GM19351 (cell line): ENCODE measurements around the gene APPL1.
"Not testable (repeated sequence)": the region's sequence is repeated elsewhere in the genome, so short reads cannot be mapped to it uniquely, and the experiment has no call there.

ENCODE experiments used
- ATAC-seq: cut with Tn5 transposase; IDR thresholded peaks from one replicate; pipeline ENCODE4 v1.9.1; 2021; ENCODE audit warnings: mild to moderate bottlenecking, moderate library complexity; ENCODE audit not compliant: unreplicated experiment

APPL1 gene

GRCh38 chr3:57261929-57262328, 34.4 kb downstream of the APPL1 start:
- no peak for ATAC-seq

- no peak for ATAC-seq
These were observed 40.9 kb downstream of the APPL1 start for GRCh38 chr3:57268416-57268815.

DNA sequence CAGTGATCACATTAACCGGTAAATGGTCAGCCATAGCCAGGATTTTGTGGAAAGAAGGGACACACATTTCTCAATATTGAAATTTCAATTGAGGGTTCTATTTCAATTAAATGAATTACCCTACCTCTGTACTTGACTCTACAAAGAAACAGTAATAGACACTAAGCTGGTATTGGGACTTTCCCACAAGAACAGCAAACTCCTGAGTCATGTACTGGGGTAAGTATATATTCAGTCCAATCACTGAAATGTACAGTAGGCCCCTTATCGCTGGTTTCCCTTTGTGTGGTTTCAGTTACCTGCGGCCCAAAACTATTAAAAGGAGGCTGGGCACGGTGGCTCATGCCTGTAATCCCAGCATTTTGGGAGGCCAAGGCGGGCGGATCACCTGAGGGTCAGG, 47.3 kb downstream of the APPL1 start:
- no peak for ATAC-seq

- no peak for ATAC-seq
These were observed 47.9 kb downstream of the APPL1 start for GRCh38 chr3:57275393-57275792.

GRCh38 chr3:57278237-57278636, 50.7 kb downstream of the APPL1 start:
- ATAC-seq: no peak

DNA sequence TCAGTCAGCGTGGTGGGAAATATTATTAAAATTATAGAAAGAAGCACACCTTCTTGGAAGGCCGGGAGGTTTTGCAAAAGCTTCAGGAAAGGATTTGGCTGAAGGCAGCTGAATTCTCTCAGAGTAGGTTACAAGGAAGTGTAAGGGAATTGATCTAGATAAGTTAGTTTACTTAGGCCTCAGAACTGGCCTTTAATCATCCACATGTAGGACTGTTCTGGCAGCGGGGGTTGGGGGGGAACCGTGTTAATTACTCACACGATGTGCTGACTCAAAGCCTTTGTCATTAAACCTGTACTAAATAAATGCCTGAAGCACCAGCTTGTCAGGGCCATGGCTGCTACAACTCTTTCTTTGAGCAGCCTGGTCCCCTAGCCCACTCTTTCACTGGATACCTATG, 52.2 kb downstream of the APPL1 start:
- no peak for ATAC-seq

DNA sequence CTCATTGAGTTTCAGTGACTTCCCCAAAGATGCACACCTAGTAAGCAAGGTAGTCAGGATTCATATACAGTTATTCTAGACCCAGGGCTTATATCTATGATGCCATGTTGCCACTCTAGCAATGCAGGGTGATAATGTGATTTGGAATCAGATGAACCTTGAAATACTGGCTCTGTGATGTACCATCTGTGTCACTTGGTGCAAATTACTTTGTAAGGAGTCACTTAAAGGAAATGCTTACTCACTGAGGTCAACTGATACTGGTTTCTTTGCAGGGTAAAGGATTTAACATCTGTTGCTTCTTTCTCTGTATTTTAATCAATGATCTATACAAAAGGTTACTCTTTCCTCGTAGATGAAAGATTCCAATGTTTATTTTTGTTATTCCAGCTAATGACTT, 54.2 kb downstream of the APPL1 start:
- ATAC-seq: no peak

DNA sequence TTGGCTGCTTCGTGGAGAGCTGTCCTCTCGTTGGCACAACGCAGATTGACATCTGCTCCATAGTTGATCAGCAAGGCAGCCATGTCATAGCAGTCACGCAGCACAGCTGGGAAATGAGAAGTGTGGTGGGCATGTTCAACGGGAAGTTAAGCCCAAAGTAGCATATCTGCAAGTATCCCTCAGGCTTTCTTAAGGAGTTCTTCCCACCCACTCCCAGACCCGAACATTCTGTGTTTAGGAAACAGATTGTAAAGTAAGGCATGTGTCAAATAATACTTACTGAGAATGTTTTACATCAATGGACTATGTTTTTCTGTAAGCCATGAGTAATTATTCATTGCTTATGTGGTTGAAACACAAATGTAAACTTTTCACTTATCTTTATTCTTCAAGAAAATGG, 55.8 kb downstream of the APPL1 start:
- ATAC-seq: no peak

DNA sequence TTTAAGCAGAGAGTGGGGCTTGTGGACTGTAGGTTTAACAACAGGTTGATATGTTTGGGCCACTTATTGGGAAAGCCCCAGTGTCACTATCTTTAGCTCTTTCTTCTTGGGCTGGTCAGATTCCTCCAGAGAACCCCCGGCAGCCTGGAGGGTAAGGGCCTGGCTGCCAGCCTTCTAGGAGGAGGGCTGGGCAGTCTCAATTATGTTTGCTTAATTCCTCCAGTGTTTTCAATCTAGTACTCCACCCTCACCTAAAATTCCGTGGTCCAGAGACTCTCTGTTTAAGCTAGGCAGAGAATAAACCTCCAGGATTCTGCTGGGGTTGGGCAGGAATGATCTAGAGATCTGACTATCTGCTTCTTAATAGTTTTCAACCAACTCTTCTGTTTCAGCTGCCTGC, 59.7 kb downstream of the APPL1 start:
- no peak for ATAC-seq

DNA sequence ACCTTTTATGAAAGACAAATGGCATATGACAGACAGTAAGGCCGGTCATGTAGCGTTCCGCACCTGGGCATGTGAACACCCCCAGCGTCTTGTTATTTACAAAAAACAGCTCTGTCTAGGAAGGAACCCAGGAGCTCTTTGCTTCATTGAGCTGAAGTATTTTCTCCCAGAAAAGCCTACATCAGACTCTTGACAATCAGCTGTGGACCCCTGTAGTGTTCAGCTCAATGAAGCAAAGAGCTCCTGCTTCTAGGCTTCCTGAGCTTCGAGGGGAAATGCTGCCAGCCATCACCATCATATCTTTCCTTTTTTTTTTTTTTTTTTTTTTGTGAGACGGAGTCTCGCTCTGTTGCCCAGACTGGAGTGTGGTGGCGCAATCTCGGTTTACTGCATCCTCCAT, 60.9 kb downstream of the APPL1 start:
- ATAC-seq: no peak

DNA sequence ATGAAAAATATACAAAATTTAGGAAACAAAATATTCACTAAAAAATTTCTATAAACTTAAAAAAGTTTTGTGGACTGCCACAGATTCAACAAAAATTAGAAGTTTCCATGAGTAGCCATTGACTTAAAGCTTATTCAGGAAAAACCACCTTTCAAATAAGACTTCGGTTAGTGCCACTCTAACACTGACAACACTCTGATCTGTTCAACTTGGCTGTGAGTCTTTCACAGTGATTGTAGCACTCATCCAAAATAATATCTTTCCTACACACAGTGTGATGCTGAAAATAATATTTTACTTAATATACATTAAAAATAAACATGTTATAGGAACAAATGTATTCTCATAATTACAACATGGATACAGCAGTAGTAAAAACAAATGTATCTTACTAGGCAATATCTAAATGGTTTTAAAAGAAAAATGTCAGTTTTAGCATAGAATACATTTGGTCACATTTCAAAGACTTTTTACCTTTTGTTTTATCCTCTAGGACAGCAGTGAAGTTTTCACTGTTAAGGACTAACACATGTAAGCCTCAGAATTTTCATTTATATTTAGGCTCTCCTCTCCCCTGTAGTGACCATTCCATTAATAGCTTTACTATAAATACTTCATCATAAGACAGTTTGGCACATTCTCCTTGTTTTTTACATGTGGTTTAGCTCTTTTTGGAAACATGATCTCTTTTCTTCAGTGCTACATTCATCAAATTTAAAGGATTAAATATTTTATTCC, 64.8 kb downstream of the APPL1 start, which contains the start of gene ASB14:
ASB14 (minus strand) TSS at position 527 of the 738 bp plus-strand sequence. CDS start 652 bp downstream, outside the sequence.
- no peak for ATAC-seq

- no peak for ATAC-seq
These were observed 65.5 kb downstream of the APPL1 start for GRCh38 chr3:57292897-57293526.

DNA sequence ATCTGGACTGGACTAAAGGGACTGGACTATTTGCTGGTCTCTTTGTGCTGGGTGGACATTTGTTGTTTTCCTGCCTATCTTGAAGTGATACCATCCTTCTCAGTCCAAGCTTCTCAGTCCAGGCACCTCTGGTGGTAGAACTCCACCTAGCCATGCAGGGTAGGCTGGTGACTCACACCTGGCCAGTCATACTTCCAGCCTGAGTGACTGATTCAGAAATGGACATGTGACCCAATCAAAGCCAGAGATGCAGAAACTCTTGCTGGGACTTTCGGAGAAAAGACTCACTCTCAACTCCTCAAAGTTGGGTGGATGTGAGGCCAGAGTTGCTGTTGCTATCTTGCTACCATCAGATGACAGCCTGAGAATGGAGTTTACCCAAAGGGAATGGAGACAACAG, 70.5 kb downstream of the APPL1 start:
- ATAC-seq: no peak

DNA sequence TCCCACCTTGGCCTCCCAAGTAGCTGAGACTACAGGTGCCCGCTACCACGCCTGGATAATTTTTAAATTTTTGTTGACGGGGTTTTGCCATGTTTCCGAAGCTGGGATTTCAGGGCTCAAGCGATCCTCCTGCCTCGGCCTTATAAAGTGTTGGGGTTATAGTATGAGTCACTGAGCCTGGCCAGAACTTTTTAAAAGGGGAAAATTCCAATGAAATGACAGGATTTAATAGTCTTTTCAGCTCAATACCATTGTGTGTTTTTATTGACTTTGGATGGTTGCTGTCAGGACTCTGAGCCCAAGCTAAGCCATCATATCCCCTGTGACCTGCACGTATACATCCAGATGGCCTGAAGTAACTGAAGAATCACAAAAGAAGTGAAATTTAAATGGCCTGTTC, 76.0 kb downstream of the APPL1 start:
- ATAC-seq: not testable (repeated sequence)

- no peak for ATAC-seq
These were observed 82.3 kb downstream of the APPL1 start for GRCh38 chr3:57309769-57310360.

- no peak for ATAC-seq
These were observed 86.7 kb downstream of the APPL1 start for GRCh38 chr3:57314204-57314603.
